ENCODE data around the gene CCKAR.

Gene CCKAR

GRCh38 chr4:26458157-26458561, 32.1 kb downstream of the CCKAR start:
- no peak for DNase-seq

DNA sequence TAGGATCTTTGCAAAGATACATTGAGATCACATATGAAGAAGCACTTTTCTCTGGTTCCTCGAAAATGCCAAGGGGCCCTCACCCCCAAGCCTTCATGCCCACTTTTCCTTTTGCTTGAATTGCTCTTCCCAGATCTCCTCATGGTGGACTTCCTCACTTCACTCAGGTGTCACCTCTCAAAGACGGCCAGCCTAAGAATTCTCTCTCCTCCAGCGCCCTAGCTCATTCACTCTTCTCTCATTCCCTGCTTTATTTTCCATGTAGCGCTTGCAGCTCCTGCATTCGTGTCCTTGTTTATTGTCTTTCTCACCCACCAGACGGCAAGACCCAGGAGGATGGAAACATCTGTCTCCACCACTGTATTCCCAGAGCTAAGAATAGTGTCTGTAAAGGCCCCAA, 32.9 kb downstream of the CCKAR start:
- no peak for DNase-seq

GRCh38 chr4:26455571-26455970, 34.7 kb downstream of the CCKAR start:
- no peak for DNase-seq

- DNase-seq, result no peak
Measured at GRCh38 chr4:26454961-26455360, 35.3 kb downstream of the CCKAR start.

DNA sequence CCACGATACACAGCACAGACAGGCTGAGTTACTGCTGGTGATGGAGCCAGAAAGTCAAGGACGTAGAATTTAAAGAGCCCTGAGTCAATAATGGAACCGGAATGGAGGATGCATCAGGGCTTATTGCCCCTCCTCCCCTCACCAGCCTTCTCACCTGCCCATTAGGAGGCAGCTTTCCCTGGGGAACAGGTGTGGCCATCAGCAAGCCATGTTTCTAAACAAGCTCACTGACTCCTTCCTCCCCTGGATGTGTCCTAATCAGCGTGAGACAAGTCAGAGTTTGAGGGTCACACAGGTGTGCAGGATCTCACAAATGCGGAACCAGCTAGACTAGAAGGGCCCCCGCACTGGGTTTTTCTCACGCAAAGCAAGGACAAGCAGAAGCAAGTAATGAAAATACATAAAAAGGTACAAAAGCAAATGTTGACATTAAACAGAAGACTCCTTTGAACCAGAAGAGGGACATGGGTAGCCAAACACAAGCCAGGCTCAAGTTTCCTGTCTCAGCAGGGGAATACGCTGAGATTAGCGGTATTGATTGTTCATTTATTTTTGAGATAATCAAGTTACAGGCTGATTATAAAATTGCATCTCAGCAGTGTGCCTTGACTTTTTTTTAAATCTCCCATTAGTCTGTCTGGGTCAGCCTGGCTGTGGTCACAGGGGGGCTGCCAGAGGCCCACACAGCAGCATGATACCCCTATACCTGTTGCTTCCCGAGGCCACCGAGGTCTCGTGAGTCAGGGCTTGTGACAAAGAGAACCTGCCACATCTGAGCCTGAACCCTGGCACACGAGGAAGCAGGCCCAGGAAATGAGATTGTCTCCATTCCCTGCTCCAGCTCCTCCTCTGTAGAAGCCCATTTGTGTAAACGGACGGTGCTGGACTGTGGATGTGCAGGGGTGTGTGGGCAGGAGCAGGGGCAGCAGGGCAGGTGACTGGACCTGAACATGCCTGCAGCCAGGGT, 37.4 kb downstream of the CCKAR start:
- no peak for DNase-seq

GRCh38 chr4:26451597-26451996, 38.7 kb downstream of the CCKAR start:
- DNase-seq, result no peak

DNA sequence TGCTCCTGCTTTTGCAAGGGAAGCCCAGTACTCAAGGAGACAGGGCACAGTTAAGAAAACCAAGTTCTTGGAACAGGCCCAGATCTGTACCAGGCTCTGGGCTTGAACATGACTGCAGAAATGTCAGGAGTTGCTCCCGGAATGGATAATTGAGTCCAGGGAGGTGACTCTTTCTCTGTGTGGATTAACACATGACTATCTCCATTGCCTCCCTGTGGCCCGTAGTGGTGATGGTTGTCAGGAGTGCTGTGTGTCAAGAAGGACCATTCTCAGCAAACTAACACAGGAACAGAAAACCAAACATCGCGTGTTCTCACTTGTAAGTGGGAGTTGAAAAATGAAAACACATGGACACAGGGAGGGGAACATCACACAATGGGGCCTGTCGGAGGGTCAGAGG, 39.9 kb downstream of the CCKAR start:
- DNase-seq, result no peak

DNA sequence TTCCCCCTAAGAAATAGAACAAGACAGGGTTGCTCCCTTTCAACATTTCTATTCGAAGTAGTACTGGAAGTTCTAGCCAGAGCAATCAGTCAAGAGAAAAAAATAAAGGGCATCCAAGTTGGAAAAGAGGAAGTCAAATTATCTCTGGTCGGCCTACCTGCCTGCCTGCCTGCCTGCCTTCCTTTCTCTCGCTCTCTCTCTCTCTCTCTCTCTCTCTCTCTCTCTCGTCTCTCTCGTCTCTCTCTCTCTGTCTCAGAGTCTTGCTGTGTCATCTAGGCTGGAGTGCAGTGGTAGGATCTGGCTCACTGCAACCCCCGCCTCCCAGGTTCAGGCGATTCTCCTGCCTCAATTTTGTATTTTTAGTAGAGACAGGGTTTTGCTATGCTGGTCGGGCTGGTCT, 42.9 kb downstream of the CCKAR start:
- DNase-seq, result no peak

DNA sequence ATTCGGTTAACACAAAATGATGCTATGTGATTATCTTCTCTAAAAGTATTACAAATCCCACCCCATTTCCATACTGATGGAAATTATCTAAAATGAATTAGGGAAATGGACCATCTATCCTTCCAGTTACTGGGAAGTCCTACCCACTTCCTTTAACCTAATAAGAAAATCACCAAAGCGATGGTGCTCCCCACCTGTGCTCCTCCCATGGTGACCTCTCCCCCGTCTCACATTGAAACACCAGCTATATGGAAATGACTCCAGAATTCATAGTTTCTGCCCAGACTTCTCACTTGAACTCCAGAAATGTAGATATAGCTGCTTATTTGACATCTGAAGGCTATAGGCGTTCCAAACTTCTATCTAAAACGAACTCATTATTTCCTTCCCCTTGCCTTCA, 48.5 kb downstream of the CCKAR start:
- DNase-seq, result no peak

DNA sequence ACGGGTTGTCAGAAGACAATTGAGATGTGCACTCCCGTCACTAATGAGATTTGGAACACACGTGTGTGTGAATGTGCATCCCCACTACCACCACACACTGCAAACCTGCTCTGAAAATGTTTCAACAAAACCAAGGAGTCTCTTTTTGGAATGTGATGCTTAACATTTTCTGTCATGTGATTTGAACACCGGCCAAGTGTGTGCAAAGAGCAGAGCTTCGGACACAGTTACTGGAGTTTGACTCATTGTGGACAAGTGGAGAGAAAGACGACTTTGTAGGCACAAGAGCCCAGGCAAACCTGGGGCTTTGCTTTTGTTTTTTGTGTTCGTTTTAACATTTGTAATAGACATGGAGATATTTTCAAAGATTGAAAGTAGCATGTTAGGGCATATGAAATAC, 49.2 kb downstream of the CCKAR start:
- DNase-seq, result no peak

DNA sequence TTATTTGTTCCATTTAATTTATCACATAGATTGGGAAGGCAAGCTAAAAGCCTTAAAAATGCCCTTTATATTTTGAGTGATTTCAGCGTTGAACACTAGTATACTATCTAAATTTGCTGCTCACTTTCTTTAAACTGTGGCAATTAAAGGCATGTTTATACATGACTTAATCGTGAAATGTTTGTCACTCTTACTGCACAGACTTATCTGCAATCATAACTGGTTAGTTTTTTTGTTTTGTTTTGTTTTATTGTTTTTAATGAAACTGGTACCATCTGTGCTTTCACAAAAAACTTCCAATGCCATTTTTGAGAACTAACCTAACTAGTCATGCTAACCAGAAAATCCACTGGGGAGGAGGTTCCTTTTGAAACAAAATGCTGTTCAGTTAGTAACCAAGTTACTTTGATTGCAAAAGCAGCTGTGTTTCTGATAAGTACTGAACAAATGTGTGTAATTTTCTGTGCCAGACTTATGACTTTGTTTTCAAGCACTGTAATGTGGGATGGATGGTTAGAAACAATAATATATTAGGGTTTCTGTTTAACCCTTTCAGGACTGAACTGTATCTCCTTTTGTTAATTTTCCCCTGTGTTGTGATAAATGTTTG, 56.1 kb downstream of the CCKAR start:
- no peak for DNase-seq

GRCh38 chr4:26433556-26433955, 56.7 kb downstream of the CCKAR start:
- no peak for DNase-seq

GRCh38 chr4:26432419-26432818, 57.9 kb downstream of the CCKAR start:
- no peak for DNase-seq

GRCh38 chr4:26431461-26432180, 58.7 kb downstream of the CCKAR start:
- no peak for DNase-seq
